Gastroesophageal sphincter (tissue), 4 donors: Measurements from ENCODE around the gene C8A. TPM values are rescaled to one million over a fixed set of nuclear protein-coding genes. Genes with fewer than 3 reads are reported as not detected.
A peak's percentile ranks its signal among the peaks of the same experiment; 100 is the strongest.

Source experiments
- ATAC-seq: fragments of 150-250 bp; one replicate; pipeline ENCODE4 v1.9.1; 2016; ENCODE audit warnings: mild to moderate bottlenecking, moderate library complexity
- H3K27ac ChIP-seq, 4 donors: fragments of 200-600 bp; sonication (generic) in 3 of 4; 1 replicate in 3 of 4; 2 replicates in 1 of 4; pipeline ENCODE4 v1.5.1; 2016 to 2019
- H3K27me3 ChIP-seq: fragments of 200-600 bp; sonication (generic); one replicate; pipeline ENCODE4 v1.5.1; 2019
- H3K36me3 ChIP-seq, 2 donors: fragments of 200-600 bp; sonication (generic); one replicate each; pipeline ENCODE4 v1.5.1; 2019; ENCODE audit warnings: control low read depth in 1 of 2
- H3K4me1 ChIP-seq, 3 donors: fragments of 200-600 bp; sonication (generic); 1 replicate in 2 of 3; 2 replicates in 1 of 3; pipeline ENCODE4 v1.5.1; 2016 to 2019; ENCODE audit warnings: control low read depth in 2 of 3
- H3K4me3 ChIP-seq, 2 donors: fragments of 200-600 bp; sonication (generic); one replicate each; pipeline ENCODE4 v1.5.1; 2019; ENCODE audit warnings: mild to moderate bottlenecking in 1 of 2, moderate library complexity in 1 of 2
- H3K9me3 ChIP-seq, 3 donors: fragments of 200-600 bp; sonication (generic); one replicate each; pipeline ENCODE4 v1.5.1; 2017 to 2019; ENCODE audit warnings: control low read depth in 2 of 3
- EP300 ChIP-seq: sonication (generic); formaldehyde crosslinking; IDR thresholded peaks from one replicate; pipeline ENCODE4 v1.6.1; 2017; ENCODE audit warnings: antibody characterized with exemption, mild to moderate bottlenecking
- POLR2A ChIP-seq, 2 donors: fragments of 450-650 bp; IDR thresholded peaks; one replicate each; pipeline ENCODE4 v1.6.1; 2017; ENCODE audit warnings: antibody characterized with exemption in 2 of 2, mild to moderate bottlenecking in 2 of 2, moderate library complexity in 1 of 2
- POLR2AphosphoS5 ChIP-seq: sonication (generic); formaldehyde crosslinking; IDR thresholded peaks from one replicate; pipeline ENCODE4 v1.6.1; 2017; ENCODE audit warnings: antibody characterized with exemption
- WGBS, 2 donors: methylation state at CpG; one replicate each; pipeline ENCODE4 v1.1.5; 2018; ENCODE audit warnings: low coverage in 1 of 2; 5-methylcytosine and 5-hydroxymethylcytosine counted together
- total RNA-seq, 4 donors: library from RNA; depleted of rRNA; stranded (reverse); fragments of >200 nt; gene quantifications; one replicate each; pipeline ENCODE4 v1.1.0, GENCODE V29; 2016
- TF ChIP-seq, protein P1 (sequence below), 4 experiments: fragments of 200-600 bp in 2 of 4; fragments of 450-650 bp in 2 of 4; sonication (generic) in 1 of 4; IDR thresholded peaks; one replicate each; pipeline ENCODE4 v1.5.1; 2017 to 2019; ENCODE audit warnings: antibody characterized with exemption in 4 of 4, mild to moderate bottlenecking in 2 of 4, moderate library complexity in 2 of 4

The C8A gene
- total RNA-seq, 4 donors from 2014 or later: not detected

DNA sequence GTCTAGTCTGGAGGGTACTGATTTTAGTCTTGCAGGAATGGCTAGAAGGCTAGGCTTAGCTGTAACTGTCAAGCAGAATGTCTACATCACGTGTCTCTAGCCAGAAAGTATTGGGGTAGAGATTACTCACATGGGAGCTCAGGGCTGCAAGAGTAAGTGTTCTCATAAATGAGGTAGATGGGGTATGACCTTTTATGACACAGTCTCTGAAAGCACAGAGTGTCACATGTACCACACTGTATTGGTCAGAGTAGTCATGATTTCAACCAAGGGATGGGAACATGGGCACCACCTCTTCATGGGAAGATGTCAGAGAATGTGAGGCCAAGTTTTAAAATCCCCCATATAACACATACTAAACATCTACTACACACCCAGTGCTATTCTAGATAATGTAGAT is 38.3 kb upstream of the C8A start:
- Histone ChIP-seq H3K27ac (no peak overlapping the region), H3K36me3 (no peaks in the 10 kb centered on the region), H3K4me1 (peaks cover 0 to 6% (median 3%) of the 10 kb centered on the region in 3 donors), H3K27me3 (peaks cover 6% of the 10 kb centered on the region), H3K4me3 (no peak overlapping the region), H3K9me3 (peaks cover 0 to 12% (median 0%) of the 10 kb centered on the region in 3 donors)
- 100% methylated on average over 1 of the region's 1 CpG; no CpG with 5 or more reads in 1 of the 2 donors for WGBS, 2 donors
- no peak for TF ChIP-seq EP300
- TF ChIP-seq POLR2A (IDR thresholded peaks at IDR 0.05): no peak
- TF ChIP-seq, protein P1, sequence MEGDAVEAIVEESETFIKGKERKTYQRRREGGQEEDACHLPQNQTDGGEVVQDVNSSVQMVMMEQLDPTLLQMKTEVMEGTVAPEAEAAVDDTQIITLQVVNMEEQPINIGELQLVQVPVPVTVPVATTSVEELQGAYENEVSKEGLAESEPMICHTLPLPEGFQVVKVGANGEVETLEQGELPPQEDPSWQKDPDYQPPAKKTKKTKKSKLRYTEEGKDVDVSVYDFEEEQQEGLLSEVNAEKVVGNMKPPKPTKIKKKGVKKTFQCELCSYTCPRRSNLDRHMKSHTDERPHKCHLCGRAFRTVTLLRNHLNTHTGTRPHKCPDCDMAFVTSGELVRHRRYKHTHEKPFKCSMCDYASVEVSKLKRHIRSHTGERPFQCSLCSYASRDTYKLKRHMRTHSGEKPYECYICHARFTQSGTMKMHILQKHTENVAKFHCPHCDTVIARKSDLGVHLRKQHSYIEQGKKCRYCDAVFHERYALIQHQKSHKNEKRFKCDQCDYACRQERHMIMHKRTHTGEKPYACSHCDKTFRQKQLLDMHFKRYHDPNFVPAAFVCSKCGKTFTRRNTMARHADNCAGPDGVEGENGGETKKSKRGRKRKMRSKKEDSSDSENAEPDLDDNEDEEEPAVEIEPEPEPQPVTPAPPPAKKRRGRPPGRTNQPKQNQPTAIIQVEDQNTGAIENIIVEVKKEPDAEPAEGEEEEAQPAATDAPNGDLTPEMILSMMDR (IDR thresholded peaks at IDR 0.05): no peak
- no peak for TF ChIP-seq POLR2AphosphoS5
- ATAC-seq: no peak

DNA sequence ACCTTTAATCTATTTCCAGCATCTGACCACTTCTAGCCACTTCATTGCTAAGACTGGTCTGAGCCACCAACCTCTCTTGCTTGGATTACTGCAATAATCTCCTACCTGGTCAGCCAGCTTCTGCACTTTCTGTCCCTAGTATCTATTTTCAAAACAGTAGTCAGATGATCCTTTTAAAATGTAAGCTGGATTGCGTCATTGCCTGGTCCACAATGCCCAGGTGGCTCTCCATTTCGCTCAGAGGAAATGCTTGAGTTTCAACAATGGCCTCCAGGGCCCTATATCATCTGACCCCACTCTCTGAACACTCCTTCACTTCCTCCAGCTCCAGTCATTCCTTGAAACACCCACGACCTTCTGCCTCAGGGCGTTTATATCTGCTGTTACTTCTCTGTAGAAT is 37.7 kb upstream of the C8A start:
- Histone ChIP-seq H3K4me1 (peaks cover 0 to 8% (median 4%) of the 10 kb centered on the region in 3 donors), H3K36me3 (no peaks in the 10 kb centered on the region), H3K4me3 (no peak overlapping the region), H3K27me3 (peaks cover 6% of the 10 kb centered on the region), H3K27ac (no peak overlapping the region), H3K9me3 (peaks cover 0 to 12% (median 0%) of the 10 kb centered on the region in 3 donors)
- 81 to 94% methylated on average over 4 of the region's 4 CpGs for WGBS, 2 donors
- no peak for TF ChIP-seq POLR2AphosphoS5
- no peak for TF ChIP-seq POLR2A (IDR thresholded peaks at IDR 0.05)
- TF ChIP-seq EP300: no peak
- TF ChIP-seq, protein P1 (IDR thresholded peaks at IDR 0.05): no peak
- no peak for ATAC-seq

DNA sequence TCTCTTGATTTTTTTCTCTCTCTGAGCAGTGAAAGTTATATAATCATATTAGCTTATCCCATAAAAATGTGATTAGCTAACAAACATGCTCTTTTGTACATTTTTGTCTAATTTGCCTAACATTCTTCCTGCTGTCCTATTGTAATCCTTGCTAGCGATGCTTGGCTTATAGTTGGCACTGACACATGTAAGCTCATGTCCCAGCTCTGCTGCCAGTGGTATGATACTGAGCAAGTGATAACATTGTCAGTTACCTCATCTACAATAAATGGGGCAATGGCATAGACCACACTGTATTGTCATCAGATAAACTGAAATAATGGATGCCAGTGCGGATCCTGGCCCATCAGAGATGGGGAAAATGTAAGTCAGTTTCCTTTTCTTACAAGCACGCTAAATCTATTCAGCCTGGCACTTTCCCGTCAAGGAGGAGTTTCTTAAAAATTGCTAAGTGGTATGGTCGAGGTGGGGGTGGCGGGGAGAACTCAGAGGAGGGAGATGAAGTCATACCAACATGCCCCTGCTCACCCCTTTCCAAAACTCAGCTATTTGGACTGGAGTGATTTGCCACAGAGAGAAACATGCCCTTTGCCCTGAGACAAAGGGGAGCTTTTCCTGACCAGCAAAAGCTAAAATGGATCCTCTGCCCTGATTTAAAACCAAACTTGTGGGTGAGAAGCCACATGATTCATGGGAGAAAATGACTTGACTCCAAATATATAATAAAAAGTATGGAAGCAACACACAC is 36.7 kb upstream of the C8A start:
- Histone ChIP-seq H3K27me3 (peaks cover 5% of the 10 kb centered on the region), H3K27ac (no peak overlapping the region), H3K4me1 (peaks cover 0 to 8% (median 4%) of the 10 kb centered on the region in 3 donors), H3K36me3 (no peaks in the 10 kb centered on the region), H3K4me3 (no peak overlapping the region), H3K9me3 (peaks cover 0 to 12% (median 0%) of the 10 kb centered on the region in 3 donors)
- TF ChIP-seq, protein P1 (IDR thresholded peaks at IDR 0.05): no peak
- TF ChIP-seq EP300 (no peak), POLR2AphosphoS5 (no peak), POLR2A (IDR thresholded peaks at IDR 0.05) (no peak)
- WGBS, 2 donors: 73 to 81% methylated on average over 3 to 6 of the region's 6 CpGs
- no peak for ATAC-seq

DNA sequence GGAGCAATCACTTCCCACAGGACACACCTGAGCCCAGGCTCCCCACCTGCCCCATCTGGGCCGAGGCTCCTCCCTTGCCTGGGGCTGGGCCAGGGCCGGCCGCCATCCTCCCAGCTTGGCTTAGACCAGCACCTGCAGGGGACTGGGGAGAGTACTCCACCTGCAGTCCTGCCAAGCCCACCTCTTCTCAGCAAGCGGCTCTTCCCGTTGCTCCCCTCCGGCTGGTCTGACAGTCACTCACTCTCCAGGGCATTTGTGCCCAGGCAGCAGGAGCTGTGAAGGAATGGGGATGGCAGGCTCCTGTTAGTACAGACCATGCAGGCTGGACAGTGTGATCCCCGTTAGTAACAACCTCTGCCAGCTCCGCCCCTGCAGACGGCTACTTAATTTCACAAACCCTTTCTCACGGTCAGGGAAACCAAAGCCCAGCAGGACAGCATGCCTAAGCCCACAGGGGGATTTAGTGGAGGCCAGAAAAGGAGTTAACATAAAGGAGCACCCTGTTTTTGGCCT is 35.2 kb upstream of the C8A start, which contains the start of gene FYB2:
Gene FYB2 (minus strand): TSS at position 18 of the 513 bp plus-strand sequence. CDS start 114 bp downstream, outside the sequence.
- Histone ChIP-seq H3K9me3 (peaks cover 0 to 7% (median 0%) of the 10 kb centered on the region in 3 donors), H3K4me1 (peaks cover 0 to 8% (median 4%) of the 10 kb centered on the region in 3 donors), H3K36me3 (no peaks in the 10 kb centered on the region), H3K27me3 (no peaks in the 10 kb centered on the region), H3K27ac (no peak within 1 kb of the TSS), H3K4me3 (no peak within 1 kb of the TSS)
- peak; percentile 7 for ATAC-seq
- 70% methylated on average over 3 of the region's 10 CpGs; no CpG with 5 or more reads in 1 of the 2 donors for WGBS, 2 donors
- no peak for TF ChIP-seq EP300
- TF ChIP-seq, protein P1 (IDR thresholded peaks at IDR 0.05): no peak
- no peak for TF ChIP-seq POLR2A (IDR thresholded peaks at IDR 0.05)
- TF ChIP-seq POLR2AphosphoS5: no peak
